DOHH2 (cell line): Measurements from ENCODE around the gene LRRIQ3.

ENCODE experiments used
- H3F3A ChIP-seq: fragments of 200-600 bp; sonication (generic), shearing (Covaris generic); 2 replicates; pipeline ENCODE4 v1.6.0; 2016; ENCODE audit warnings: antibody characterized with exemption, mild to moderate bottlenecking; ENCODE audit not compliant: control insufficient read depth, insufficient read depth
- H3K27ac ChIP-seq: fragments of 200-600 bp; sonication (generic); 2 replicates; pipeline ENCODE4 v1.5.1; 2014; ENCODE audit warnings: low read depth, mild to moderate bottlenecking, low read length, moderate library complexity
- H3K27me3 ChIP-seq: fragments of 200-600 bp; sonication (generic); 2 replicates; pipeline ENCODE4 v1.6.1; 2014; ENCODE audit warnings: mild to moderate bottlenecking, low read length, mixed read lengths; ENCODE audit not compliant: control insufficient read depth
- H3K36me3 ChIP-seq: fragments of 200-600 bp; sonication (generic); 2 replicates; pipeline ENCODE4 v1.6.1; 2014; ENCODE audit warnings: mild to moderate bottlenecking, low read length, moderate library complexity, mixed read lengths; ENCODE audit not compliant: control insufficient read depth
- H3K4me1 ChIP-seq: fragments of 200-600 bp; sonication (generic); 2 replicates; pipeline ENCODE4 v1.6.1; 2014; ENCODE audit warnings: mild to moderate bottlenecking, low read length, mixed read lengths; ENCODE audit not compliant: control insufficient read depth
- H3K4me2 ChIP-seq: fragments of 200-600 bp; sonication (generic); 2 replicates; pipeline ENCODE4 v1.6.0; 2014; ENCODE audit warnings: mild to moderate bottlenecking, low read length, moderate library complexity
- H3K4me3 ChIP-seq: fragments of 200-600 bp; sonication (generic); 2 replicates; pipeline ENCODE4 v1.5.1; 2014; ENCODE audit warnings: mild to moderate bottlenecking, low read length, mixed read lengths
- H3K79me2 ChIP-seq: fragments of 200-600 bp; sonication (generic); 2 replicates; pipeline ENCODE4 v1.6.1; 2014; ENCODE audit warnings: mild to moderate bottlenecking, low read length, mixed read lengths; ENCODE audit not compliant: control insufficient read depth
- H3K9me2 ChIP-seq: fragments of 200-600 bp; sonication (generic); replicated peaks from 2 replicates; pipeline ENCODE4 v1.6.1; 2014; ENCODE audit warnings: mild to moderate bottlenecking, low read length, mixed read lengths; ENCODE audit not compliant: control insufficient read depth
- H3K9me3 ChIP-seq: fragments of 200-600 bp; sonication (generic); 2 replicates; pipeline ENCODE4 v1.6.1; 2014; ENCODE audit warnings: antibody characterized with exemption, low read length, mixed read lengths; ENCODE audit not compliant: control insufficient read depth, insufficient read depth
- H4K20me1 ChIP-seq: fragments of 200-600 bp; sonication (generic); 2 replicates; pipeline ENCODE4 v1.6.0; 2014; ENCODE audit warnings: low read depth, mild to moderate bottlenecking, antibody characterized with exemption, low read length, moderate library complexity; ENCODE audit not compliant: control insufficient read depth, insufficient read depth
- CTCF ChIP-seq: fragments of 200-600 bp; sonication (generic); IDR thresholded peaks from one replicate; pipeline ENCODE4 v1.5.1; 2014; ENCODE audit warnings: antibody characterized with exemption, mild to moderate bottlenecking, low read depth, low read length; ENCODE audit not compliant: poor library complexity, severe bottlenecking
- EZH2phosphoT487 ChIP-seq: fragments of 200-600 bp; sonication (generic); IDR thresholded peaks from 2 replicates; pipeline ENCODE4 v1.6.1; 2017; ENCODE audit warnings: borderline replicate concordance, mild to moderate bottlenecking, antibody characterized with exemption, low read length, moderate library complexity, mixed read lengths

The LRRIQ3 gene

GRCh38 chr1:74205266-74205665 lies 7.3 kb upstream of the LRRIQ3 start:
- Histone ChIP-seq H4K20me1 (no peaks in the 10 kb centered on the region), H3K36me3 (peaks cover 4% of the 10 kb centered on the region; the same call in 1 of the 2 replicates), H3K4me2 (no peak overlapping the region), H3K4me1 (no peaks in the 10 kb centered on the region), H3F3A (no peaks in the 10 kb centered on the region), H3K9me3 (no peaks in the 10 kb centered on the region), H3K27ac (no peak overlapping the region), H3K79me2 (no peaks in the 10 kb centered on the region), H3K27me3 (no peaks in the 10 kb centered on the region), H3K4me3 (no peak overlapping the region), H3K9me2 (no peaks in the 10 kb centered on the region)
- TF ChIP-seq CTCF (no peak), EZH2phosphoT487 (no peak)

GRCh38 chr1:74199504-74199903 lies 1.5 kb upstream of the LRRIQ3 start:
- Histone ChIP-seq H3K79me2 (peaks cover 3% of the 10 kb centered on the region; the same call in 1 of the 2 replicates), H3F3A (no peaks in the 10 kb centered on the region), H3K4me1 (peaks cover 18% of the 10 kb centered on the region), H3K4me2 (peak overlapping the region; percentile 97), H3K9me2 (no peaks in the 10 kb centered on the region), H4K20me1 (no peaks in the 10 kb centered on the region), H3K4me3 (peak overlapping the region; percentile 93), H3K27ac (no peak overlapping the region), H3K36me3 (peaks cover 8% of the 10 kb centered on the region; the same call in 1 of the 2 replicates), H3K27me3 (0 out of 2 replicates have a peak, but pooled peaks cover 5% of the 10 kb centered on the region), H3K9me3 (no peaks in the 10 kb centered on the region)
- TF ChIP-seq EZH2phosphoT487 (no peak), CTCF (no peak)

GRCh38 chr1:74197255-74197654 lies 721 bp downstream of the LRRIQ3 start:
- Histone ChIP-seq H3K4me3 (peak overlapping the region; percentile 93), H3K27ac (no peak overlapping the region)
- TF ChIP-seq CTCF (no peak), EZH2phosphoT487 (no peak)

More at GRCh38 chr1:74197255-74197654, 721 bp downstream of the LRRIQ3 start:
- Histone ChIP-seq H3K36me3 (peaks cover 8% of the 10 kb centered on the region; the same call in 1 of the 2 replicates), H3K9me3 (no peaks in the 10 kb centered on the region), H3K27me3 (0 out of 2 replicates have a peak, but pooled peaks cover 5% of the 10 kb centered on the region), H3K9me2 (no peaks in the 10 kb centered on the region), H3K4me2 (peak overlapping the region; percentile 97), H3K4me1 (peaks cover 18% of the 10 kb centered on the region), H3F3A (no peaks in the 10 kb centered on the region), H4K20me1 (no peaks in the 10 kb centered on the region), H3K79me2 (peaks cover 3% of the 10 kb centered on the region; the same call in 1 of the 2 replicates)
